HUES6 (cell line): ENCODE results near the gene DAZAP1.

Experiments used
- H3K27ac ChIP-seq: 2 replicates; pipeline ENCODE4 v1.7.0; 2013; ENCODE audit warnings: low read depth, mild to moderate bottlenecking, low read length, inconsistent platforms
- H3K27me3 ChIP-seq: 2 replicates; pipeline ENCODE4 v1.6.1; 2013; ENCODE audit warnings: low read length; ENCODE audit not compliant: control insufficient read depth, insufficient read depth
- H3K36me3 ChIP-seq: 2 replicates; pipeline ENCODE4 v1.6.1; 2013; ENCODE audit warnings: low read length; ENCODE audit not compliant: control insufficient read depth, insufficient read depth
- H3K4me1 ChIP-seq: 2 replicates; pipeline ENCODE4 v1.6.1; 2013; ENCODE audit warnings: low read length; ENCODE audit not compliant: control insufficient read depth, insufficient read depth
- H3K4me3 ChIP-seq: 2 replicates; pipeline ENCODE4 v1.5.1; 2013; ENCODE audit warnings: low read depth, low read length
- H3K9ac ChIP-seq: one replicate; pipeline ENCODE4 v1.6.1; 2013; ENCODE audit warnings: mild to moderate bottlenecking, low read length
- H3K9me3 ChIP-seq: 2 replicates; pipeline ENCODE4 v1.6.1; 2013; ENCODE audit warnings: low read depth, low read length; ENCODE audit not compliant: control insufficient read depth, insufficient read depth

Gene DAZAP1

GRCh38 chr19:1457031-1457739 is 49.8 kb downstream of the DAZAP1 start:
- no peak overlapping the region for H3K27ac ChIP-seq
- no peaks in the 10 kb centered on the region for H3K36me3 ChIP-seq
- no peak overlapping the region for H3K4me3 ChIP-seq
- H3K27me3 ChIP-seq, result peaks cover 95% of the 10 kb centered on the region
- H3K9me3 ChIP-seq, result no peaks in the 10 kb centered on the region
- peaks cover 17% of the 10 kb centered on the region for H3K4me1 ChIP-seq
- no peak overlapping the region for H3K9ac ChIP-seq

GRCh38 chr19:1457892-1458291 is 50.5 kb downstream of the DAZAP1 start:
- H3K36me3 ChIP-seq, result no peaks in the 10 kb centered on the region
- no peak overlapping the region for H3K9ac ChIP-seq
- H3K27ac ChIP-seq, result no peak overlapping the region
- peaks cover 10% of the 10 kb centered on the region for H3K4me1 ChIP-seq
- no peaks in the 10 kb centered on the region for H3K9me3 ChIP-seq
- H3K4me3 ChIP-seq, result no peak overlapping the region
- H3K27me3 ChIP-seq, result peaks cover 88% of the 10 kb centered on the region

DNA sequence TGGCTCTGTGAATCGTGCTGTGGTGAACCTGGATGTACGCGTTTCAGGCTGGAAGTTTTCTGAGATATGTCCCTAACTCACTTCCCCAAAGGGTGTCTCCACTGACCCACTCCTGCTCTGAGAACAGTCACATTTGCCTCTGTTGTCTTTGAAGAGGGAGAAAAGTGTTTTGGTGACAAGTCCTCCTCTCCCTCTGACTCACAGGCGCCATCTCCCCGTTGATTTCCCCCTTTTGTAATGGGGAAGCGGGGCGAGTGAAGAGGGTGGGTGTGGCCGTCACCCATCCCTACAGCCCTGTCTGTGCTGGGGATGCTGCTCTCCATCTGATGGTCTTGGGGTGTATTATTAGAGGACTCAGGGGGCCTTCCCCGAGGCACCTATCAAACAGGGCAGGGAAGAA is 52.1 kb downstream of the DAZAP1 start:
- Histone ChIP-seq H3K27ac (no peak overlapping the region), H3K27me3 (peaks cover 88% of the 10 kb centered on the region), H3K9ac (no peak overlapping the region)

GRCh38 chr19:1460033-1460995 is 52.9 kb downstream of the DAZAP1 start:
- Histone ChIP-seq H3K4me3 (no peak overlapping the region), H3K9me3 (no peaks in the 10 kb centered on the region), H3K27me3 (peaks cover 88% of the 10 kb centered on the region), H3K4me1 (peaks cover 13% of the 10 kb centered on the region), H3K36me3 (no peaks in the 10 kb centered on the region), H3K9ac (no peak overlapping the region), H3K27ac (no peak overlapping the region)

More for the DNA sequence above, 52.1 kb downstream of the DAZAP1 start:
- H3K9me3 ChIP-seq, result no peaks in the 10 kb centered on the region
- H3K36me3 ChIP-seq, result no peaks in the 10 kb centered on the region
- H3K4me1 ChIP-seq, result peaks cover 9% of the 10 kb centered on the region
- no peak overlapping the region for H3K4me3 ChIP-seq

GRCh38 chr19:1461862-1462261 is 54.5 kb downstream of the DAZAP1 start:
- Histone ChIP-seq H3K4me3 (no peak overlapping the region), H3K27ac (no peak overlapping the region), H3K4me1 (peaks cover 21% of the 10 kb centered on the region), H3K27me3 (peaks cover 88% of the 10 kb centered on the region), H3K9me3 (no peaks in the 10 kb centered on the region), H3K9ac (no peak overlapping the region), H3K36me3 (no peaks in the 10 kb centered on the region)

- Histone ChIP-seq H3K27me3 (peaks cover 88% of the 10 kb centered on the region), H3K4me1 (peaks cover 29% of the 10 kb centered on the region), H3K27ac (no peak overlapping the region), H3K4me3 (peak overlapping the region; percentile 8; the same call in 1 of the 2 replicates), H3K9me3 (no peaks in the 10 kb centered on the region), H3K9ac (no peak overlapping the region), H3K36me3 (no peaks in the 10 kb centered on the region)
These were observed 58.0 kb downstream of the DAZAP1 start for GRCh38 chr19:1465191-1466016.

GRCh38 chr19:1466018-1466460 is 58.7 kb downstream of the DAZAP1 start:
- H3K27me3 ChIP-seq, result peaks cover 88% of the 10 kb centered on the region
- H3K4me3 ChIP-seq, result no peak overlapping the region
- H3K36me3 ChIP-seq, result no peaks in the 10 kb centered on the region
- no peaks in the 10 kb centered on the region for H3K9me3 ChIP-seq
- peaks cover 31% of the 10 kb centered on the region for H3K4me1 ChIP-seq
- no peak overlapping the region for H3K9ac ChIP-seq
- H3K27ac ChIP-seq, result no peak overlapping the region

- H3K4me1 ChIP-seq, result peaks cover 37% of the 10 kb centered on the region
- peaks cover 90% of the 10 kb centered on the region for H3K27me3 ChIP-seq
- peak overlapping the region; percentile 25 for H3K4me3 ChIP-seq
- H3K9ac ChIP-seq, result no peak overlapping the region
- H3K27ac ChIP-seq, result no peak overlapping the region
- H3K9me3 ChIP-seq, result no peaks in the 10 kb centered on the region
- no peaks in the 10 kb centered on the region for H3K36me3 ChIP-seq
These were observed 59.3 kb downstream of the DAZAP1 start for GRCh38 chr19:1466461-1467214.

DNA sequence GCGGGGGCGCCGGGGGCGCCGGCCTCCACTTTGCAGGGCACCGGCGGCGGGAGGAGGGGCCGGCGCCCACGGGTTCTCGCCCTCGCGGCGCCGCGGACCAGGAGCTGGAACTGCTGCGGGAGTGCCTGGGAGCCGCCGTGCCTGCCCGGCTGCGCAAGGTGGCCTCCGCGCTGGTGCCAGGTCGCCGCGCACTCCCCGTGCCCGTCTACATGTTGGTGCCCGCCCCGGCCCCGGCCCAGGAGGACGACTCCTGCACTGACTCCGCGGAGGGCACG is 59.8 kb downstream of the DAZAP1 start:
- Histone ChIP-seq H3K36me3 (no peaks in the 10 kb centered on the region), H3K27me3 (peaks cover 92% of the 10 kb centered on the region), H3K9me3 (no peaks in the 10 kb centered on the region), H3K4me1 (peaks cover 42% of the 10 kb centered on the region), H3K27ac (no peak overlapping the region), H3K9ac (no peak overlapping the region), H3K4me3 (peak overlapping the region; percentile 25)

DNA sequence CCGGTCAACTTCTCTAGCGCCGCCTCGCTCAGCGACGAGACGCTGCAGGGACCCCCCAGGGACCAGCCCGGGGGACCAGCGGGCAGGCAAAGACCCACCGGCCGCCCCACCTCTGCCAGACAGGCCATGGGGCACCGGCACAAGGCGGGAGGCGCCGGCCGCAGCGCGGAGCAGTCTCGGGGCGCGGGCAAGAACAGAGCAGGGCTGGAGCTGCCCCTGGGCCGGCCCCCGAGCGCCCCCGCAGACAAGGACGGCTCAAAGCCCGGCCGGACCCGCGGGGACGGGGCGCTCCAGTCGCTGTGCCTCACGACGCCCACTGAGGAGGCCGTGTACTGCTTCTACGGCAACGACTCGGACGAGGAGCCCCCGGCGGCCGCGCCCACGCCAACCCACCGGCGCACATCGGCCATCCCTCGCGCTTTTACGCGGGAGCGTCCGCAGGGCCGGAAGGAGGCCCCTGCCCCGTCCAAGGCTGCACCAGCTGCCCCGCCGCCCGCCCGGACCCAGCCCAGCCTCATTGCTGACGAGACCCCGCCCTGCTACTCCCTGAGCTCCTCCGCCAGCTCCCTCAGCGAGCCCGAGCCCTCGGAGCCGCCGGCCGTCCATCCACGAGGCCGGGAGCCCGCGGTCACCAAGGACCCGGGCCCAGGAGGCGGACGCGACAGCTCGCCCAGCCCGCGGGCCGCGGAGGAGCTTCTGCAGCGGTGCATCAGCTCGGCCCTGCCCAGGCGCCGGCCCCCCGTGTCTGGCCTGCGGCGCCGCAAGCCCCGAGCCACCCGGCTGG is 60.3 kb downstream of the DAZAP1 start:
- peaks cover 98% of the 10 kb centered on the region for H3K27me3 ChIP-seq
- peak overlapping the region; percentile 25 for H3K4me3 ChIP-seq

More for the DNA sequence above, 60.3 kb downstream of the DAZAP1 start:
- H3K27ac ChIP-seq, result no peak overlapping the region
- no peaks in the 10 kb centered on the region for H3K9me3 ChIP-seq
- H3K4me1 ChIP-seq, result peaks cover 42% of the 10 kb centered on the region
- no peaks in the 10 kb centered on the region for H3K36me3 ChIP-seq
- no peak overlapping the region for H3K9ac ChIP-seq
